Fibroblast of skin of abdomen (primary cell): ENCODE data around the gene SLC1A3.

Source experiments
- DNase-seq: peaks from one replicate; pipeline ENCODE4 v3.0.0-alpha.2; 2013

The SLC1A3 gene

DNA sequence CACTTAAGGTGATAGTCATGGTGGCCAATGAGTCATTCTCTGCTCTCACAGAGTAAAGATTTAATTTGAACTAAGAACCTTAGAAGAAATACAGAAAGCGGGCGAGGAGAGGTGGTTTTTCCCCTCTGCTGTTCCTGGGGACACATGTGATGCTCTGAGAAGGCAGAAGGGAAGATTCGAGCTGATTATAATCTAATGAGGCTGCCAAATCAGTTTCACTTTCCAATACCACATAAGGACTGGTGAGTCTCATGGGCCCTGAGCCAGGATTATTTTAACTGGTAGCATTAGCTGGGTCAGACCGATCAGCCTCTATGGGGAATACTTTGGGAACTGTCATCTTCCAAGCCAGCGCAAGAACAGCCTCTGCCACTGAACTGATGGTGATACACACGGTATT, 116.5 kb downstream of the SLC1A3 start:
- peak; percentile 6 for DNase-seq

DNA sequence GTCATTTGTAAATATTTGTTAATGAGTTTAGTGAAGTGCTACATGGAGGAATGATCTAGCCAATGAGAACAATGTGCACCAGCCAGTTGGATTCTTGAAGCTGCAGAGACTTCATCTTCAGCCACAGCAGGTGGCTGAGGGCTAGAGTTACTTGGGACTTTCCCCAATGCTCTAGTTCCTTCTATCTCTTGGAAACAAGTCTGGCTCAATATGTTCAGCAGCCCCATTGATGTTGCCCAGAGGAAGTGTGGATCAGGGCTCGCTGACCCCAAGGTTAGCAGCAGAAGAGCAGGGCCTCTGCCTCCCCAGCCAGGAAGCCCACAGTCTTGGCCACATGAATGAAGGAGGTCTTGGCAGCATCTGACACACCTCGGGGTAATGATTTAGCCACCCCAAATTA, 117.5 kb downstream of the SLC1A3 start:
- DNase-seq = no peak

DNA sequence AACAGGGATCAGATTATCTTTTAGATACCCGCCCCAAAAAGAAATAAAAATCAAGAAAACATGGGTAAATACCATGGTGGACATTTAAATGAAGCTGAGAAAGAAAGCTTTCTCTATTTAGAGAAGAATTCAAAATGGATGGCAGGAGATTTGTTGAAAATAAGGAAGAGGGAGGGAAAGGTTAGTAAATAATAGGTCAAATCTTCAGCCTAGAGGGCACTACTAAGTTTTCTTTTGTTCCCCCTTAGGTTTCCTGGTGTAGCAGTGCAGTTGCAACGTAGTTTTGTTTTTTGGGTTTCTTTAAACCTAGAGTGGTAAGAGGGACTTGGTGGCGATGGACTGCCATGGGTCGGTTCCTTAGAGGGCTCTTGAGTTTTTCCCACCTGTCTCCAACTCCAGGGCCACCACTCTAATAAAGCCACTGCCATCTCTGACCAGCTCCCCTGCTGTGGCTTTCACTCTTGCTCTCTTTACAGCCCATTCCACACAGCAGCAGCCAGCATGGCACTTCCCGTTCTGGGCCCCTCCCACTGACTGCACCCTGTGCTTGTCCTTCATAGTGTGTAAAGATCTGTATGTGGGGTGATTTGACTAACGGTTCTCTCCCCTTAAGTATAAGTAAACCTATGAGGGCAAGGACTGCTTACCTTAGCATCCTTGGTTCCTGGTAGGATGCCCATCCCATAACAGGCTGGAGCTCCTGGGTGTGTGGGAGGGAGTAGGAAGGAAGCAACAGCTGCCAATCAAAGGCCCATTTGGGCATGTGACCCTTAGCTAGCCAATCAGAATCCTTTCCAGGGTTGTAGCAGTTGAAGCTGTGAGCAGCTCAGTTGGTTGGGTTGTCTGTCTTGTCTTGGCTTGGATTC, 118.3 kb downstream of the SLC1A3 start:
- DNase-seq = no peak

DNA sequence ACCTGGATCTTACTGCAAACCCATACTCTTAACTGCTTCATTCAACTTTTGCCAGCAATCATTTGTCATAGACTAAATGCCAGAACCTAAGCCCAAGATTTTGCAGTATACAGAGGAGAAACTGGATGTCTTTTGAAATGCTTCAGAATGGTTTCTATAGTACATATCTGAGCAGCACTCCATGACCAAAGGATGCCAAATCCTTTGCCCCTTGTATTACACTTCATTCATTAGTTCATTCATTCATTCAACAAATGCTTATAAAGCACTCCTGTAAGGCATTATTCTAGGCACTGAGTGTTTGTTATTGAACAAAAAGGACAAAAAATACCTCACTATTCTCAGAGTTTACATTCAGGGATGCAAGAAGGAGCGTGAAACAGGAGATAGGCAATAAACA, 119.9 kb downstream of the SLC1A3 start:
- no peak for DNase-seq

GRCh38 chr5:36726767-36727166, 120.4 kb downstream of the SLC1A3 start:
- DNase-seq = no peak

GRCh38 chr5:36728697-36729543, 122.5 kb downstream of the SLC1A3 start:
- peak; percentile 65 for DNase-seq

GRCh38 chr5:36730537-36731216, 124.3 kb downstream of the SLC1A3 start:
- DNase-seq = no peak

GRCh38 chr5:36733183-36733582, 126.8 kb downstream of the SLC1A3 start:
- DNase-seq = no peak

GRCh38 chr5:36734422-36734821, 128.0 kb downstream of the SLC1A3 start:
- peak; percentile 17 for DNase-seq

GRCh38 chr5:36735891-36736290, 129.5 kb downstream of the SLC1A3 start:
- no peak for DNase-seq
